K562 treated with DMSO at 1 percent for 12 hours (cell line): ENCODE measurements around the gene CD63. TPM values are rescaled to one million over a fixed set of nuclear protein-coding genes. Genes with fewer than 3 reads are reported as not detected.

ENCODE experiments used
- total RNA-seq: library from RNA; unstranded; fragments of 300-600 nt; gene quantifications from 2 replicates; pipeline ENCODE4 v1.2.3, GENCODE V29; 2022; ENCODE audit not compliant: insufficient read depth

CD63 gene
- 1,001 and 1,162 TPM in 2 replicates for total RNA-seq

GRCh38 chr12:55728939-55729818 lies at the start of gene CD63:
Gene CD63, minus strand, starts transcription at chr12:55729009. Its CDS starts 668 bp downstream, at chr12:55728341.

GRCh38 chr12:55742719-55743405 lies 14.1 kb upstream of the CD63 start, which contains the start of gene GDF11:
Gene GDF11, plus strand, starts transcription at chr12:55743122. Its CDS starts 195 bp downstream, at chr12:55743317.

GRCh38 chr12:55720071-55720564 lies 8.7 kb downstream of the CD63 start, which contains the start of gene RDH5:
Gene RDH5, plus strand, starts transcription at chr12:55720393. Its CDS starts 792 bp downstream, at chr12:55721185.

DNA sequence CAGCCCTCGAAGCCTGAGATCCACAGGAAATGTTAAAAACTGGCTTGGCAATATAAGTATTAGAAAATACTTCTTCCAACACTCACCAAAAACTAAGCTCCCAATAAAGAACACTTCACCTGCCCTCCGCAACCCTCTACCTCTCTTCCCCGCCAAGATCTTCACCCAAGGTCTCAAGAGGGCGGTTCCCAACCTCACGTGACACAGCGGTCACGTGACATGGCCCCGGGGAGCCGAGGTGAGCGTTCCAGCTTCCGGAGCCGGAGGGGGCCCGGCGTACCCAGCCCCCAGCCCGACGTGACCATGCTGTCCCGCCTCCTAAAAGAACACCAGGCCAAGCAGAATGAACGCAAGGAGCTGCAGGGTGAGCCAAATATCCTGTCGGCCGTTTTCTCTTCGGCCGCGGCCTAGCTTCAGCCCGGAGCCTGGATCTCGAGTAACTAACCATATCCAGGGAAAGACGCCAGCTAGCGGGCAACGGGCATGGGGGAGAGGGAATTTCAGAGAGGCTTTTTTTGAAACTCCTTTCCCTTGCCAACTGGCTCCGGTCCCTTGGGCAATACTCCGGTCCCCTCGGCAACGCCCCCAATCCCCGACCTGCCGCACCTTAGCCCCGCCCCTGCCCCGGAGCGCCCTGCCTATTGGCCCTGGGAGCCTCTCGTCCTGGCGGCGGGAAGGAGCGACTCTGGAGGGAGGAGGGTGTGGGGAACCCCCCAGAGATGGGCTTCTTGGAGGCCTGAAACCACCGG lies 12.8 kb downstream of the CD63 start, which contains the start of gene BLOC1S1:
Gene BLOC1S1 (plus strand): TSS at position 214 of the 749 bp plus-strand sequence. CDS start 6 bp downstream, at position 220.

DNA sequence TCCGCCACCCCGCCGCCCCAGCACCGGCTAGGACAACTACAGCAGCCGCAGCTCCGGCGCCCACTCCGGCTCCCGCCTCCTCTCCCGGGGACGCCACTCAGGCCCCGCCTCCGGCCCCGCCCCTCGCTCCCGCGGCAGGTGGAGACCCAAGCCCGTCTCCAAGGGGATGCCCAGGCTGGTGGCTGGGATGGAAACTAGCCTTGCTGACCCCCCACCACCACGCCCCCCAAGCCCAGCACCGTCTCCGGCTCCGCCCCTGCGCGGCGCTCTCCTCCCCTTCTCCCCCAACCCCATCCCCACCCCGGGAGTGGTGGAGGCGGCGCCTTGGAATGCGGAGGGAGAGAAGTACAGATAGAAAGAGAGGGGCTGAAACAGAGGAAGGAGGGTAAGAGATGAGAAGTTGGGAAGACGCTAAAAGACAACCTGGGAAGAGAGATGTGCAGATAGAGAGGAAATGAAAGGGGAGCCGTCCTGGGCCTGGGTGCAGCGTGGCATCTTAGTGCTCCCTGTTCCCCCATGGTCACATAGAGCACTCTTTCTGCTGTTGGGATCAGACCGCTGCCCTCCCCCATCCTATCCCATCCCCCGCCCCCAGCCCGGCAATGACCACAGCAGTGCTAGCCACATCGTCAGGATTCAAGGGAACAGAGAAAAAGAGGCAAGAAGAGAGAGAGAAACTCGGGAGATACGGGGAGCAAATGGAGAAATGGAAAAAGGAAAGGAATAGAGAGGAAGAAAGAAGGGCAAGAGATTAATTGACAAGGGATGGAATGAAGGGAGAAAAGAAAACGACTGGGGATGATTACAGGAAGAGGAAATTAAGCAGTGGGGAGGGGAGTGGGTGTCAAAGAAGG lies 20.7 kb downstream of the CD63 start, which contains the start of gene ITGA7:
Gene ITGA7 (minus strand): TSS at position 64 of the 854 bp plus-strand sequence. CDS start 222 bp downstream, outside the sequence.

Other genes starting within 250 kb of the CD63 start
- not detected in 2 replicates for gene OR6C68, start 236.6 kb downstream of the CD63 start, total RNA-seq
- gene OR6C4, start 179.4 kb downstream of the CD63 start, total RNA-seq, result not detected in 2 replicates
- not detected in 2 replicates for gene OR2AP1, start 156.5 kb downstream of the CD63 start, total RNA-seq
- gene OR10P1, start 92.1 kb downstream of the CD63 start, total RNA-seq, result not detected in 2 replicates
- 0.82 and 3.9 TPM in 2 replicates for gene ITGA7, start 21.1 kb downstream of the CD63 start, total RNA-seq
- 72.5 and 131 TPM in 2 replicates for gene BLOC1S1, start 13.0 kb downstream of the CD63 start, total RNA-seq
- gene RDH5, start 8.6 kb downstream of the CD63 start, total RNA-seq, result 2.2 and 4.0 TPM in 2 replicates
- 6.8 and 8.7 TPM in 2 replicates for gene GDF11, start 14.1 kb upstream of the CD63 start, total RNA-seq
- 95.9 and 113 TPM in 2 replicates for gene SARNP, start 88.7 kb upstream of the CD63 start, total RNA-seq
- 14.8 and 20.8 TPM in 2 replicates for gene ORMDL2, start 89.0 kb upstream of the CD63 start, total RNA-seq
- 10.8 and 24.3 TPM in 2 replicates for gene DNAJC14, start 100.6 kb upstream of the CD63 start, total RNA-seq
- gene MMP19, start 113.9 kb upstream of the CD63 start, total RNA-seq, result 0.61 and 1.6 TPM in 2 replicates
- 25.3 and 31.8 TPM in 2 replicates for gene PYM1, start 198.9 kb upstream of the CD63 start, total RNA-seq
- gene DGKA, start 202.2 kb upstream of the CD63 start, total RNA-seq, result 20.0 and 41.3 TPM in 2 replicates
- 1.6 and 2.3 TPM in 2 replicates for gene PMEL, start 237.0 kb upstream of the CD63 start, total RNA-seq
- 60.8 and 102 TPM in 2 replicates for gene CDK2, start 237.8 kb upstream of the CD63 start, total RNA-seq
- gene RAB5B, start 245.1 kb upstream of the CD63 start, total RNA-seq, result 24.7 and 53.6 TPM in 2 replicates